ENCODE data around the gene MAGI2. TPM values are rescaled to one million over a fixed set of nuclear protein-coding genes. Genes with fewer than 3 reads are reported as not detected.
"Not testable (repeated sequence)": the region's sequence is repeated elsewhere in the genome, so short reads cannot be mapped to it uniquely, and the experiment has no call there.

The MAGI2 gene
- total RNA-seq, 1 donor from 2014 or later, result 8.0 TPM

DNA sequence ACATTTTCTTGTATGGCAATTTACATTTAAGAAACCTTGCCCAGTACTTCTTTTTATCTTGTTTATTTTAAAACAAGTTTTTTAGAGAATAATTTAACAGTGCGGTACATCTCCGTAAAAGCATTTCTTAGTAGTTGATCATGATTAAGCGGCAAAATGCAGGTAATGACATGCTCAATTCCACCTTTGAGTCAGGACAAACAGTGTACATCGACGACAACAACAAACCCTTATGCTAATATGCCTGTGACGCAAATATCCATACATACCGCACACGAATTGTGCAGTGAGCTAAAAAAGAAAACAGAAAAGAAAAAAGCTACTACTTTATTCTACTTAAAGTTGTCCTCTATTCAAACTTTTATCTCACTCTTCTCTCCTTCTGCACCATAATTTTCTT lies 1.9 kb downstream of the MAGI2 start:
- DNase-seq, result no peak

DNA sequence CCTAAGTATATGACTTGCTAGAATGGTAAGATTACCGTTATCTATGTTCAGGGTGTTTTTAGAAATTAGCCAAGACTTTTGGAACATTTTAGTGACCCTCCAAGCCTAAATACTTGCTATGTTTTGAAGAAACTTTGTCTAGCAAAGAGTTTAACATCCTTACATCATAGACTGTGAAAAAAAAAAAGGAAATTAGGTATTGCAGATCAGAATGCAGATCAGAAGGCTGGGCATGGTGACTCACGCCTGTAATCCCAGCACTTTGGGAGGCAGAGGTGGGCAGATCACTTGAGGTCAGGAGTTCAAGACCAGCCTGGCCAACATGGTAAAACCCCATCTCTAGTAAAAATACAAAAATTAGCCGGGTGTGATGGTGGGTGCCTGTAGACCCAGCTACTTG lies 10.7 kb downstream of the MAGI2 start:
- not testable (repeated sequence) for DNase-seq

DNA sequence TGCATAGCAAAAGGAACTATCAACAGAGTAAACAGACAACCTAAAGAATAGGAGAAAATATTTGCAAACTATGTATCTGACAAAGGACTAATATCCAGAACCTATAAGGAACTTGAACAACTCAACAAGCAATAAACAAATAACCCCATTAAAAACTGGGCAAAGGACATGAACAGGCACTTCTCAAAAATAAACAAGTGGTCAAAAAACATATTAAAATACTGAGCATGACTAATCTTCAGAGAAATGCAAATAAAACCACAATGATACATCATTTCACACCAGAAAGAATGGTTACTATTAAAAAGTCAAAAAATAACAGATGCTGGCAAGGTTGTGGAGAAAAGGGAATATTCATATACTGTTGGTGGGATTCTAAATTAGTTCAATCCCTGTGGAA lies 17.1 kb downstream of the MAGI2 start:
- DNase-seq, result no peak

DNA sequence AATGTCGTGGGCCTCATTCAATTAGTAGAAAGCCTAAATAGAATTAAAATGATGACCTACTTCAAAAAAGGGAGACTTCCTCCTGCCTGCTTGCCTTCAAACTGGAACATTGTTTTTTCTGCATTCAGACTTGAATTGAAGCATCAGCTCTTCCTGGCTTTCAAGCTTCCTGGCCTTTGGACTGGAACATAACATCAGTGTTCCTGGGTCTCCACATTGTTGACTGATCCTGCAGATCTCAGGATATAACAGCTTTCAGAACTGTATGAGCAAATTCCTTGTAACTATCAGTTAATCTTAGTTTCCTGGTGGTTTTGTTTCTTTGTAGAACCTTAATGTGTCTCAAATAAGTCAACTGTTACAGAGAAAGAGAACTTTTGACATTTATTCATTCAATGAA lies 18.6 kb downstream of the MAGI2 start:
- no peak for DNase-seq

DNA sequence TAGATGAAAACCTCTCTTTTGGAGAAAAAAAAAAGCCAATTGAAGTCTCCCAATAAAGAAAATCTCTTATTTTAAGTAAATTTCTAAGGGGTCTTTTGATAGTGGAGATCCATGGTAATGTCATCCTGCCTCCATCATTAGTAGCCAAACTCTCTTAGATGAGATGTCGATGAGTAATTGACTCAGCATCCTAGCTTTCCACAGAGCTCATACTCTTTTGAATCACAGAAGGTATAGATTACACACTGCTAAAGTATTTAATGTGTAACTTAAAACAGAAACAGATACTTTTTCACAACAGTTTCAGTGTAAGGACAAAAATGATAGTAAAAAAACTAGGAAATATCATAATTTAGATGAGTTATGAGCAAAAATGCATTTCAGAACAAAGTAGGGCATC lies 19.4 kb downstream of the MAGI2 start:
- no peak for DNase-seq

DNA sequence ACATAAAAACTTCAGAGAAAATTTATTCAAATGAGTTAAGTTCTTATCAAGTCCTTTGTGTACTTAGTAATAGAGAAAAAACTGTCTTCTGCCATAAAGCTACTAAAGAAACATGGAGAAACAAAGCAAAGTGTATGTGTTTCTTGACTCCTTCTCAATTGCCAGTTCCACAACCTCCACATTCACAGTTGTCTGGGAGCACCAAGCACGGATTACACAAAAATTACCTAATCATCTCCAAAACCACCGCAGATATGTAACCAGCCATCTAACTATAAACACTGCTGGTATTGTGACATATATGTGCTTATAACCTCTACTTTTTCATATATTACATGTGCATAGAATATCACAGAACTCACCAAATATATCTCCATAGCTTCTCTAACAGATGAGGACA lies 23.1 kb downstream of the MAGI2 start:
- DNase-seq, result no peak

DNA sequence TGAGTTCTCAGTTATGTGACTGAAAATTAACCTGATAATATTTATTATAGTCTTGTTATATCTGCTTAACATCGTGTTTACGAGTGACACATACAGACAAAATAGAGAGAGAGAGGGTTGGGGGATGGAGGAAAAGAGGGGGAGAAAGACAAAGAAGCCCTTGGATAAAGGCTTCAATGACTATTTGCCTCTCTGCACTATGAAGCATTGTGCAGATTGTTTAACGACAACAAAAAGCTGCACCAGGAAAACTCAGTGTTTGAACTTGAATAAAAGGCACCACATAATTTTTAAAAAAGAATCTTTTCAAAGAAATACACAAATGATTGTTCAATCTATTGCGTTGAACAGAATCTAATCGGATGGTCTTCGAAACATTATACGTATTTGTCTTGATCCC lies 27.8 kb downstream of the MAGI2 start:
- DNase-seq, result no peak

DNA sequence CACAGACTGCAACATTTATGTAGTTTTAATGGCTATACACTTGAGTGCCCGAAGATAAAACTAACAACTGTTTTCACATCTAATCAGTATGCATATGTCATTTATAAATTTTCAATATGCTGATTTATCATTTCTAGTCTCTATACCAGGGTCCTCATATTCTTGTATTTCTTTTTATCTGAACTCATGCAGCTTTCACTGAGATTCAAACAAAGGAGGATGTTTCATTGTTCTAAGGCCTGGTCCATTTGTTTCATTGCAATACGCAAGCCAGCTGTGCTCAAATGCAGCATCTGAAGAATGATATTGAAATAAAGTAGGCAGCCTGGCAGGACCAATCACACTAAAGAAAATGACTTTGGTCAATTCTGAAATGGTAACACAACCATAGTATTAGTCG lies 31.7 kb downstream of the MAGI2 start:
- DNase-seq, result no peak

DNA sequence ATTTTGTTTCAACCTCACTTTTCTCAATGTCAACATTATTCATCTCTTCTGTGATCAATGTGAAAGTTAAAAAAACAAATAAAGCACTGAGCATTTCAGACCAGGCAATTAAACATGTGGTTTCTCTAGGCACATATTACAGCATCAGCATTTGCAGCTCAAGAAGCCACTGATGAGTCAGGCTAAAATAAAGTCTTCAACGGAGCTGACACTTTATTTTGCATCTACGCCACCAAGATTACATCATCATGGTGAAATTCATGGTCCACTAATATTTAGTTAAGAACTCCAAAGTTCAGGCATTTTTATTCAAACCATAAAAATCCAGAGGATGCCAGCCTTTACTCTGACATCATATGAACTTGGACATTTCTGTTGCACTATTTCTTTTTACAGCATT lies 33.0 kb downstream of the MAGI2 start:
- DNase-seq, result no peak

DNA sequence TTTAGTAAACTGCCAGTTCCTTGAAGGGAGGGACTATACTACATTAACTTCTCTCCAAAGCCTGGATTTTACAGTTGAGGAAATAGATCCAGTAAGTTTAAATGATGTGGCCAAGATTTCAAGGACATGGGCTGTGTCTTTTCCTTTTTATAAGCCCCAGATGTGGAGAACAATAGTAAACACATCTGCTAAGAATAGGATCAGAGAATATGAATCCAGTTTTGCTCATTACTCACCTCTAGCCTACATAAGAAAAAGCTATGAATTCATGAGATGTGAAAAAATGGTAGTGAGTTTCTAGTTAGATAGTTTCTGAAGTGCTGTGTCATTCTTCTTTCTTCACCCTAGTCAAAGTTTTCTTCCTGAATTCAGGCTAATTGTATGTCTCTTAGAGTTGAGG lies 38.6 kb downstream of the MAGI2 start:
- DNase-seq, result peak; percentile 13

DNA sequence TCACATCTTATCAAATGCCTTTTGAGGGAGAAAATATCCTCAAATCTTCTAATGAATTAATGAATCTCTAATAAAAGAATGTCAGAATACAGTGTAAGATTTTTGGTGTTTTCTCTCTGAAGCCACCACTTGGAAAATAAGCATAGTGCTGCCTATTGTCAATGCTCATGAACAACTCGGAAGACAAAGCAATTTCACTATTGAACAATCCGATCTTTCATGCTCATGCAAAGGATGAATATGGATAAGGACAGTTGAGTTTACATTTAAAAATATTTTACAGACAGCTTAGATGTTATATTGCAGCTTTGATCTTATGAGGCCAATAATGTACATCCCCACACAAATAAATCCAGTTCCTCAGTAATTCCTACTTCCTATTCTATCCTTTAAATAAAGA lies 40.6 kb downstream of the MAGI2 start:
- no peak for DNase-seq

DNA sequence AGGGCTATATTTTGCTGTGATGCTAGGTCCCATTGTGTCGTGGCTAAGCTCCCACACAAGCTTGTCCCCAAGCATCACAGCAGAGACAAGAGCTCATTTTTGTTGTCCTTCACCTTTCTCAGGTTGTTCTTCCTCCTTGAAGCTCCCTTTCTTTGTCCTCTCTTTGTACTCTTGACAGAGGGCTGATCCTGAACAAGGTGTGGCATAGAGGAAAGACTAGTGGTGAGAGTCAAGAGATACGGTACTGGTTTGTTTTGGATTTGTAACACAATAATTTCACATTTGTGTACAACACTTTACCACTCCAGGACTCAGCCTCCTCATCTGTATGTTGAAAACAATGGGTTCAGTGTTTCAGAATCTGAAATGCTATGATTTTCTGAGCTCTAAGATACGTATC lies 41.0 kb downstream of the MAGI2 start:
- no peak for DNase-seq

DNA sequence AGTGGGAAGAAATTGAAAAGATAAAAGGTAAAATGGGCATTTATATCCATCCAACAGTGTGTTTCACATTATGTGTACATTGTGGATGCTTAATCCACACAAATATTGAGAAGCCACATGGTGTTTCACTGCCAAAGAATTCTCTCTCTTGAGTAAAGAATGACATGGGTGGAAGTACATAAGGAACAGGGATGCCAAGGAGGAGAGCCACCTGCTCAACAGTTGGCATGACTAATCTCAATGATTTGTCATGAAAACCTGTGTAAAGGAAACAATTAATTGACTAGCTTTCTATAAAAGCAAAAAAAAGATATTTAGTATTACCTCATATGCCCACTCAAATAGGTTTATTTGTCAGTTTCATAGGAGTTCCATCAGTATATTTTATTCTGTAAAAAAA lies 43.1 kb downstream of the MAGI2 start:
- no peak for DNase-seq

DNA sequence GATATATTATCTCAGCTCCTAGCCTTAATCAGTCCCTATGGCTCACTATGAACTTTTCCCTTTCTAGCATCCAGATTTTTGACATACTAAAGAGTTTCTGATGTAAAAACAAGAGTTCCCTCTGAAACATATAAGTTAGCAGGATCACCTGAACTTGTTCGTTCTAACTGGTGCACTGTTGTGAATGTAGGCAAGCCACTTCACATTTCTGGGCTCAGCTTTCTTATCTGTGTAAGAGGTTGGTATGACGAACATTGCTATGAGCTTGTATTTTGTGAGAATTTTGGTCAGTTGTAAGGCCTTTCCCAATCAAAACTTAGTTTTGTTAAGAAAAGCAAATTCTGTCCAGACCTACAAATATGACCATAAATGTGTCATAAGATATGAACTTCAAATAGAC lies 46.1 kb downstream of the MAGI2 start:
- DNase-seq, result no peak

DNA sequence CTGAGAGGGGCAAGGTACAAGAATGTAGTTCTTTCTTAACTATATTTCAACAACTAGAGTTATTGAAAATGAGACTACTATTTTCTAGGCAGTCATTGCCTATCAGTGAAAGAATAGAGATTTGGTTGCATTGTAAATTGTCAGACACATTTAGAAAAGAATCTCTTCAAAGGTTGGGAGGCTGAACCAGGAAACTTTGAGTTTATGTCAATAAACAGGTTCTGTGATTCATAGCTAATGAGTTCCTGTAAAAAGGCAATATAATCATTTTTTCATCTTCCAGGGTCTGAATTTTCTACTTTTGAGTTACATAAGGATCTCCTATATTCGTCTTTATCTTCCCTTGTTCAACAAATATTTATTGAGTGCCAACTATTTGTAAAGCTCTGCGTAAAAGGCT lies 47.1 kb downstream of the MAGI2 start:
- DNase-seq, result no peak

DNA sequence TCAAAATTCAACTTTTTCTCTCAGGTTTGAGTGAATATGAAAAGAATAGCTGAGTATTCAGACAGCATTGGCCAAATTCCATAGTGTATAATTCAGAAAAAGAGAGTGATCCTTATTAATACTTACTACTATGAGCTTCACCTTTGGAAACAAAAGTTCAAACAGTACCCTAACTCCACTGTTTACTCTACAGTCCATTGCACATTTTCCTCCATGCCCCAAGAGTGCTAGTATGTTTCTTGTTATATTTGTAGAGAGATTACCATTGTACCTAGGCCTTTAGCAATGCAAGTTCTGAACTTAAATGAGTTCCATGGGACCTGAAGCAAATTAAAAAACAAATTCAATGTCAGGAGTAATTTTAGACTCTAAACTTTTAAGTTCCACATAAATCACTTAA lies 48.1 kb downstream of the MAGI2 start:
- no peak for DNase-seq

DNA sequence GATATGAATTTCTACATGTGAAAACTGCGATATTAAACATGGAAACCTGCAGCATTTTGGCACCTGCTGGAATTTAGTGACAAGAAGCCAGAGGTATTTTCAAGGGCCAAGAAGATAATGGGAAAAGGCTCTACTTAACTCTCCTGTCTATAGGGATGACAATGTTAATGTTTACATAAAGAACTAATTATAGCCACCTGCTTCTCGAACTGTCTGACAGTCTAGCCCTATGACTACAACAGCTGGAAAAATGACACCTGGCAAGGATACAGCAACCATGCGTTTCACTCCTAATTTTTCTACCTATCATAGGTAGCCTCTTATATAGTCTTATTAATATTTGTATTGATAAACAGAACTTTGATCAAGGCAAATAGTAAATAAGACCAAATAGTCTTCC lies 49.6 kb downstream of the MAGI2 start:
- DNase-seq, result peak; percentile 10

DNA sequence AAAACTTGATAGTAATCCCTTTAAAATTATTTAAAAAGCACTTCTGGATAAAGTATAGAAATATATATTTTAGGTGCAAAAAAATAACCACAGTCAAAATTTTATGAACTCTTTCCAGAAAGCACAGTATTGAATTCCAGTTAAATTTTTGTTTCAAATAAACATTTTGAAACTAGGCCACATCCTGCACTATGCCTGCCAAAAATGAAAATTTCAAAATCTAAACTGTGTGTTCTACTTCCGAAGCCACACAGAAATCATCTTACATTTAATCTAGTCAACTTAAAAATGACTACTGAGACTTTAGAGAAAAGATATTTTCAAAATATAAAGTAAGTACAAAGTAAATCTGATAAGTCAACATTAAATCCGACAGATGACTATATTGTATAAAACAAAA lies 50.0 kb downstream of the MAGI2 start:
- DNase-seq, result peak; percentile 37

DNA sequence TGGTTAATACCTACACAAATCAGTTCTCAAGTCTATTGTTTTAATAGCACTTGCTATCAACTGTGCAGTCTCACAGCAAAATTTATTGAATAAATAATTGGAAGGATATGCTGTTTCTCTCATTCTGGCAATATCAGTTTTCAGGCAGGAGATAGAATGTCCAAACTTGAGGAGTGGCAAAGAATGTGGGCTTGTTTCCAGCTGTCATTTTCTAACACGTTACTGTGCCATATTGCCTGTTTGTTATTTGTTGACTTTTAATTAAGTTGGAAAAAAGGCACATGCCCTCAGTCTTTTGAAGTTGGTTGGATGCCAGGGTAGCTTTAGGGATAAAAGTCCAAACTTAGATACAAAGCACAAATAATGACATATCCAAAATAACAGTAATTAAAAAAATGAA lies 52.2 kb downstream of the MAGI2 start:
- DNase-seq, result no peak

DNA sequence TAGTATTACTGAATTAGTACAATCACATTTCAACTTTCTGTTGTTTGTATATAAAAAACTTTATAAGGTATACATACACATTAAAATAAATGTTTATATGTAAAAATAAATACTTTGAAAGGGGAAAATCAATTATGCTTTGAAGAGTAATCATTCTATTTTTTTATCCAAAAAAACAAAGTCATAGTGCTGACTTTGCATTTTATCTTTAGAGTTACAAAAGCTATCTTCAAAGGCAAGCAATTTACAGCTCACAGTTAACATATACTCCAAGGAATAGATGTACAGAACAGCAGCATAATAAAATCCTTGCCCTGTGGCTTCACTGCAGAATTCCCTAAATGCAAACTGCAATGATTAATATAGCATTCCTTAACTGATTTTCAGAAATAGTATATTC lies 53.2 kb downstream of the MAGI2 start:
- DNase-seq, result no peak

DNA sequence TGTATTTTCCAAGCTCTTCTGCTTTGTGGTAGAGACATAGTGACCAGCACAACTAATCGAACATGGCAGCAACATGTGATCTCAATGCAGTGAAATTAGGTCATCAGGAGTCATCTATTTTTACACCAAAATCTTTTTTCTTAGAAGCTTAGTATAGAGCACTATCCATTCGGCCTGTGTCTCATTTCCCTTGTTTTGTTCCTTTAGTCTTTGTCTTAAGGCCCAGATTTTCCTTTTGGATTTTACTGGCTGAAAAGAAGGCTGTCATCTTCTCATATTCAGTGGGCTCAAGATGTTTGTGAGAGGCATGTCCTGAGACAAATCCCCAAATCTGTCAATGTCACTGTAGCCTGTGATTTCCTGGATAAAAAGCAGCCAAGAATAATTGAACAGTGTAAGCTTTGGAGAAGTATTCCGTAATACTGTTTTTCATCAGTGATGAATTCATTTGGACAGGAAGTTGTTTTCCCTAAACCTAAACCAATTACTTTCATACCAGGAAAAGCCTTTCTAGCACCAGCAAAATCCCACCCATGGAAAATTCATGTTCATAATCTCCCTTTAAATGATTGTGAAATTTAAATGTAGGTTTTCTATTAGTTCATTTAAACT lies 55.2 kb downstream of the MAGI2 start:
- peak; percentile 37 for DNase-seq

DNA sequence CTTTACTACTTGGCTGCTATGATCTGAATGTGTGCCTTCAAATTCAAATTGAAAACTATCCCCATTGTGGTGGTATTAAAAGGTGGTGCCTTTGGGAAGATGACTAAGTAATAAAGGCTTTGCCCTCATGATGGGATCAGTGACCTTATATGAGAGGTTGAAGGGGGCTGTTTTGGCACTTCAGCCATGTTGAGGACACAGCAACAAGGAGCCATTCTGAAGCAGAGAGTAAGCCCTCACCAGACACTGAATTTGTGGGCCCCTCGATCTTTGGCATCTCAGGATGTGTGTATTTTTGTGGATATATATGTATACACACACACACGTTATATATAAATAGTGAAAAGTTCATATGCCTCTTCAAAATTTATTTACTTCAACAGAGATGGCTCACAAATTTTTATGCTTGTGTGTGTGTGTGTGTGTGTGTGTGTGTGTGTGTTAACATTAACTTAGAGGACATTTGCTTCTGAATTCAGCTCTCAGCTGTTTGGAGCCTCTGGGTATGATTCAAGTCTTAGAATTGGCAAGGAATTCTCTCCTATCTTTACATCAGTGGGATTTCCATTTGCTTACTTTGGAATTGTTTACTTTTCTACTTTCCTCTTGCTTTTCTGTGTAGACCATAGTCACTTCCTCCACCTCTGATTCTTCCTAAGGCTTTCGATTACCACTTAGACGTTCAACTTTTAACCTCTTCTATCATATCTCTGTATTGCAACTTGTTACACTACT lies 66.6 kb downstream of the MAGI2 start:
- no peak for DNase-seq

DNA sequence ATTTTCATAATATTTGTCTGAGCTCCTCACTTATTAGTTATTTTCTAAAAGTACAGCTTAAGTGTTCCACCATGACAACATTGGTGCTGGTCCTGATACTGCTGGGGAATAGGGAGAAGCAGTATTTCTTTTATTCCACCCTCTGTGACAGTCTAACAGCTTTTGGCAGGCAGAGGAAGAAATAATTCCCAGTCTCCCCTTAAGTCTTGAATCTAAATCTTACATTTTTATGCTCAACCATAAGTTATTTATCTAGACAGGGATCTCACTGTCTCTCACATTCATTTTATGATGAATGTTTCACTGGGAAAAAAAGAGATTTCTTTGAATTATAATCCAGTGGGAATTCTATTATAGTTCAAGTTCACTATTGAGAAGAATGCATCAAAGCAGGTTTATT lies 71.5 kb downstream of the MAGI2 start:
- DNase-seq, result no peak

DNA sequence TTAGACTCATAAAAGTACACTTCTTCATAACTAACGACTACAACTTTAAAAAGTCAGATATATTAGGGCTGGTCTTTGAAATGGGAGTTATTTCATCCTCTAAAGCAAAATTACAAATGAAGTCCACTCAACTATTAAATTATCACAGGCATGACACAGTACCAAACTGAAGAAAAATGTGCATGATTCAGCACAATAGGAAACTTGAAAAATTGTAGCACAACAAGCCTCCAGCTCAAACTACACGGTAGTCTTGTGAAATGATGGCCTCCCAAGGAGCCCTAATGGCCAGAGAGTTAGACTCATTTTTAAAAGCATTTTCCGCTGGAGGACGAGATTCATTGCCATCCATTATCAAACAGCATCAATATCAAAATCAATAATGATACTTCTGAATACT lies 76.4 kb downstream of the MAGI2 start:
- DNase-seq, result no peak

Measured in tongue (tissue), 2 donors.